SU-DHL-6 (cell line): ENCODE results near the gene FAM185A.

Source experiments
- H2AFZ ChIP-seq: fragments of 200-600 bp; sonication (generic); 2 replicates; pipeline ENCODE4 v1.6.1; 2014; ENCODE audit warnings: low read depth, mild to moderate bottlenecking, moderate library complexity, mixed read lengths, antibody characterized with exemption, low read length; ENCODE audit not compliant: severe bottlenecking
- H3F3A ChIP-seq: fragments of 200-600 bp; shearing (Covaris generic); 2 replicates; pipeline ENCODE4 v1.6.0; 2016; ENCODE audit warnings: antibody characterized with exemption, mild to moderate bottlenecking; ENCODE audit not compliant: insufficient read depth
- H3K27ac ChIP-seq: fragments of 200-600 bp; sonication (generic); 2 replicates; pipeline ENCODE4 v1.5.1; 2016; ENCODE audit warnings: low read depth, mild to moderate bottlenecking, low read length, moderate library complexity, mixed read lengths
- H3K27me3 ChIP-seq: fragments of 200-600 bp; sonication (generic), shearing (Covaris generic); 2 replicates; pipeline ENCODE4 v1.6.0; 2014; ENCODE audit warnings: mild to moderate bottlenecking, low read length
- H3K36me3 ChIP-seq: fragments of 200-600 bp; sonication (generic); 2 replicates; pipeline ENCODE4 v1.6.1; 2014; ENCODE audit warnings: mild to moderate bottlenecking, low read length, mixed read lengths
- H3K4me2 ChIP-seq: fragments of 300-600, 200-600 bp; shearing (Covaris generic), sonication (generic); 2 replicates; pipeline ENCODE4 v1.6.0; 2014; ENCODE audit warnings: low read length, low read depth, mild to moderate bottlenecking; ENCODE audit not compliant: poor library complexity, severe bottlenecking
- H3K4me3 ChIP-seq: fragments of 200-600 bp; sonication (generic); 2 replicates; pipeline ENCODE4 v1.5.1; 2014; ENCODE audit warnings: antibody characterized with exemption, low read length, mild to moderate bottlenecking, mixed read lengths; ENCODE audit not compliant: insufficient read depth, poor library complexity, severe bottlenecking
- H3K79me2 ChIP-seq: fragments of 200-600 bp; sonication (generic); 2 replicates; pipeline ENCODE4 v1.6.1; 2014; ENCODE audit warnings: mild to moderate bottlenecking, low read length, moderate library complexity; ENCODE audit not compliant: insufficient read depth
- H3K9ac ChIP-seq: fragments of 200-600 bp; sonication (generic); 2 replicates; pipeline ENCODE4 v1.7.0; 2014; ENCODE audit warnings: mild to moderate bottlenecking, low read length
- H3K9me2 ChIP-seq: fragments of 200-600 bp; sonication (generic); replicated peaks from 2 replicates; pipeline ENCODE4 v1.6.1; 2014; ENCODE audit warnings: low read length; ENCODE audit not compliant: insufficient read depth
- H3K9me3 ChIP-seq: fragments of 200-600 bp; sonication (generic); 2 replicates; pipeline ENCODE4 v1.6.1; 2014; ENCODE audit warnings: low read length, mixed read lengths; ENCODE audit not compliant: insufficient read depth
- H4K20me1 ChIP-seq: fragments of 200-600 bp; sonication (generic); 2 replicates; pipeline ENCODE4 v1.6.1; 2014; ENCODE audit warnings: low read depth, mild to moderate bottlenecking, antibody characterized with exemption, low read length, moderate library complexity, mixed read lengths
- EZH2phosphoT487 ChIP-seq: fragments of 200-600 bp; sonication (generic), shearing (Covaris generic); conservative IDR thresholded peaks from 2 replicates; pipeline ENCODE4 v1.6.1; 2018; ENCODE audit warnings: mild to moderate bottlenecking, antibody characterized with exemption, low read length, moderate library complexity, mixed read lengths
- TF ChIP-seq, protein P1 (sequence below): fragments of 200-600 bp; sonication (generic); IDR thresholded peaks from one replicate; pipeline ENCODE4 v1.5.1; 2017; ENCODE audit warnings: antibody characterized with exemption, mild to moderate bottlenecking, low read length, moderate library complexity; ENCODE audit not compliant: insufficient read depth, poor library complexity, severe bottlenecking

Gene FAM185A

DNA sequence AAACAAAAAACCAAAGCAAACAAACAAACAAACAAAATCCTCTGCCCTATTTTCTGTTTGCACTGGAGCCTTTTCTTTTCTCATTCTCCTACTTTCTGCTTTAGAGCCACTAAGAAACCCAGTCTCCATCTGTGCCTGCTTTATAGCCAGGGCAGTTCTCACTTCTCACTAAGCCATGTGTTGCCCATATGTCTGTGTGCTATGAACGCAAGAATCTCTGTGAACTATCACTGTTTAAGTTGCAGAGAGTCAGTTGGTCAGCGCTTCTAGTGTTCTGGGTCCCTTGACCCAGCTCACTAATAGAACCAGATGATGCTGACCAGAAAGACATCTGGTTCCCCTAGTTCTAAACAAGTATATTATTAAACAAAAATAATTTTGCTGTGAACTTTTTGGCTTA, 81.4 kb downstream of the FAM185A start:
- no peak overlapping the region for H3K9ac ChIP-seq
- H3K36me3 ChIP-seq: no peaks in the 10 kb centered on the region
- H4K20me1 ChIP-seq: no peaks in the 10 kb centered on the region
- no peaks in the 10 kb centered on the region for H3K9me3 ChIP-seq
- H3F3A ChIP-seq: no peaks in the 10 kb centered on the region
- H3K4me3 ChIP-seq: no peak overlapping the region
- no peak overlapping the region for H2AFZ ChIP-seq
- no peak overlapping the region for H3K4me2 ChIP-seq
- H3K27me3 ChIP-seq: no peaks in the 10 kb centered on the region
- H3K27ac ChIP-seq: no peak overlapping the region
- no peaks in the 10 kb centered on the region for H3K9me2 ChIP-seq
- no peaks in the 10 kb centered on the region for H3K79me2 ChIP-seq
- TF ChIP-seq, protein P1, sequence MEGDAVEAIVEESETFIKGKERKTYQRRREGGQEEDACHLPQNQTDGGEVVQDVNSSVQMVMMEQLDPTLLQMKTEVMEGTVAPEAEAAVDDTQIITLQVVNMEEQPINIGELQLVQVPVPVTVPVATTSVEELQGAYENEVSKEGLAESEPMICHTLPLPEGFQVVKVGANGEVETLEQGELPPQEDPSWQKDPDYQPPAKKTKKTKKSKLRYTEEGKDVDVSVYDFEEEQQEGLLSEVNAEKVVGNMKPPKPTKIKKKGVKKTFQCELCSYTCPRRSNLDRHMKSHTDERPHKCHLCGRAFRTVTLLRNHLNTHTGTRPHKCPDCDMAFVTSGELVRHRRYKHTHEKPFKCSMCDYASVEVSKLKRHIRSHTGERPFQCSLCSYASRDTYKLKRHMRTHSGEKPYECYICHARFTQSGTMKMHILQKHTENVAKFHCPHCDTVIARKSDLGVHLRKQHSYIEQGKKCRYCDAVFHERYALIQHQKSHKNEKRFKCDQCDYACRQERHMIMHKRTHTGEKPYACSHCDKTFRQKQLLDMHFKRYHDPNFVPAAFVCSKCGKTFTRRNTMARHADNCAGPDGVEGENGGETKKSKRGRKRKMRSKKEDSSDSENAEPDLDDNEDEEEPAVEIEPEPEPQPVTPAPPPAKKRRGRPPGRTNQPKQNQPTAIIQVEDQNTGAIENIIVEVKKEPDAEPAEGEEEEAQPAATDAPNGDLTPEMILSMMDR: no peak
- TF ChIP-seq EZH2phosphoT487: no peak

DNA sequence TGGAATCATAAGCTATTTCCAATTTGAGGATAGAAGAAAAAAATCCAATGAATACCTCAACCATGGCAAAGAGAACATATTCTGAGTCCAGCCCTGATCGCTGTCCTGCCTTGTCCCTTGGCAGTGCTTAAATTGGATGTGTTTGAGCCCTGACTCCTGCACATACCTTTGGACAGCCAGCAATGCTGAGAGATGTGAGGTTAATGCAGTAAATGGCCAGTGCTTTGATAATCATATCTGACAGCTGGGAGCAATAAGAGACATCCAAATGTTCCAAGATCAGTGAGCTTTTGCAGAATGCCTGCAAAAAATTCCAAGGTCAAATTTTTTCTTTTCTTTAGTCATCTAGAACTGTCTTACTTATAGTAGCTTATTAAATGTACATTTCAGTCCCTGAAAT, 83.9 kb downstream of the FAM185A start:
- Histone ChIP-seq H3K9me2 (no peaks in the 10 kb centered on the region), H3K79me2 (no peaks in the 10 kb centered on the region), H3K4me2 (no peak overlapping the region), H3K9ac (no peak overlapping the region), H3K9me3 (no peaks in the 10 kb centered on the region), H3K4me3 (no peak overlapping the region), H3K27me3 (no peaks in the 10 kb centered on the region), H3F3A (no peaks in the 10 kb centered on the region), H2AFZ (no peak overlapping the region), H3K27ac (no peak overlapping the region), H4K20me1 (no peaks in the 10 kb centered on the region), H3K36me3 (no peaks in the 10 kb centered on the region)
- TF ChIP-seq, protein P1: no peak
- no peak for TF ChIP-seq EZH2phosphoT487

DNA sequence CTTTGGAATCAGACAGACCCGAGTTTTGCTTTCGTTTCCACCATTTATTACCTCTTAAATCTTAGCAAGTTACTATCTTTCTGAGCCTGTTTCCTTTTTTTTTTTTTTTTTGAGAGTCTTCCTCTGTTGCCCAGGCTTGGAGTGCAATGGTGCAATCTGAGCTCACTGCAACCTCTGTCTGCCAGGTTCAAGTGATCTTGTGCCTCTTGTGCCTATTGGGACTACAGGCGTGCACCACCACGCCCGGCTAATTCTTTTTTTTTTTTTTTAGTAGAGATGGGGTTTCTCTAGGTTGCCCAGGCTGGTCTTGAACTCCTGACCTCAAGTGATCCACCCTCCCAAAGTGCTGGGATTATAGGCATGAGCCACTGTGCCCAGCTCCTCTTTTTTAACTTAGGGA, 84.5 kb downstream of the FAM185A start:
- H3K4me2 ChIP-seq: no peak overlapping the region
- no peaks in the 10 kb centered on the region for H3K79me2 ChIP-seq
- H4K20me1 ChIP-seq: no peaks in the 10 kb centered on the region
- no peaks in the 10 kb centered on the region for H3K9me2 ChIP-seq
- no peaks in the 10 kb centered on the region for H3K9me3 ChIP-seq
- H3F3A ChIP-seq: no peaks in the 10 kb centered on the region
- H3K9ac ChIP-seq: no peak overlapping the region
- H3K27ac ChIP-seq: no peak overlapping the region
- TF ChIP-seq, protein P1: no peak
- no peak for TF ChIP-seq EZH2phosphoT487
- H2AFZ ChIP-seq: no peak overlapping the region
- H3K27me3 ChIP-seq: no peaks in the 10 kb centered on the region
- no peak overlapping the region for H3K4me3 ChIP-seq
- H3K36me3 ChIP-seq: no peaks in the 10 kb centered on the region

DNA sequence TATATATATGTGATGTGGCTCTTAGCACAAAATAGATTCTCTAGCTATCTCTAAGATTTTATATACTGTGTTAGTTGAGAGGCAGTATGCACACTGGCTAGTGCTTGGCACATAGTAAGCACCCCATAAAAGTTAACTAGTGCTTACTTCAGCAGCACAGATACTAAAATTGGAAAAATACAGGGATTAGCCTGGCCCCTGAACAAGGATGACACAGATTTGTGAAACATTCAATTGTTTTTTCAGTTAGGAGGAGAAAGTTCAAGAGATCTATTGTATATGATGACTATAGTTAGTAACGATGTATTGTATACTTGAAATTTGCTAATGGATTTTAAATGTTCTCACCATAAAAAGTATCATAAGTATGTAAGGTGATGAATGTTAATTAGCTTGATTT, 85.7 kb downstream of the FAM185A start:
- H3K27me3 ChIP-seq: no peaks in the 10 kb centered on the region
- no peak overlapping the region for H3K27ac ChIP-seq
- H2AFZ ChIP-seq: no peak overlapping the region
- H3K36me3 ChIP-seq: no peaks in the 10 kb centered on the region
- no peaks in the 10 kb centered on the region for H3K79me2 ChIP-seq
- no peak overlapping the region for H3K9ac ChIP-seq
- no peak overlapping the region for H3K4me2 ChIP-seq
- H3K9me2 ChIP-seq: no peaks in the 10 kb centered on the region
- H4K20me1 ChIP-seq: no peaks in the 10 kb centered on the region
- no peak for TF ChIP-seq EZH2phosphoT487
- TF ChIP-seq, protein P1: no peak
- H3K4me3 ChIP-seq: no peak overlapping the region
- H3K9me3 ChIP-seq: no peaks in the 10 kb centered on the region
- no peaks in the 10 kb centered on the region for H3F3A ChIP-seq
